Stimulated activated CD4-positive, alpha-beta T cell treated with anti-CD3 and anti-CD28 coated beads, Interleukin-15, amount 100 ng/mL, for 1 hour (primary cell): Measurements from ENCODE around the gene TSPAN11.

ENCODE experiments used
- DNase-seq, 2 donors: peaks; one replicate each; pipeline ENCODE4 v3.0.0-alpha.2; 2020; ENCODE audit warnings: low read depth in 1 of 2, low spot score in 1 of 2

Gene TSPAN11

GRCh38 chr12:31037931-31038330 is 111.4 kb downstream of the TSPAN11 start:
- no peak for DNase-seq

- DNase-seq, result no peak
Measured at GRCh38 chr12:31041033-31041564, 114.6 kb downstream of the TSPAN11 start.
